ENCODE results near the gene ZNF771. TPM values are rescaled to one million over a fixed set of nuclear protein-coding genes. Genes with fewer than 3 reads are reported as not detected.
"Not testable (repeated sequence)": the region's sequence is repeated elsewhere in the genome, so short reads cannot be mapped to it uniquely, and the experiment has no call there.

Gene ZNF771
- total RNA-seq, 1 donor from 2014 or later = 4.6 TPM

- intact Hi-C loops (cut with micrococcal nuclease) = no loop called here
Observed at GRCh38 chr16:30429418-30429677, 21.9 kb downstream of the ZNF771 start.

GRCh38 chr16:30429678-30430427 lies 22.4 kb downstream of the ZNF771 start, which contains the start of gene DCTPP1:
DCTPP1 (minus strand) TSS chr16:30430030; CDS start chr16:30429980, 50 bp downstream.
- intact Hi-C loops (cut with micrococcal nuclease) = loop anchor here (1.0 to 5.0 kb wide), 7 partner anchors 12 to 198 kb away; partner anchors contain the start of genes ITGAL and SEPHS2

- intact Hi-C loops (cut with micrococcal nuclease) = loop anchor here (1.0 to 5.0 kb wide), 7 partner anchors 12 to 198 kb away; partner anchors contain the start of genes ITGAL and SEPHS2
Observed at GRCh38 chr16:30430428-30430970, 23.1 kb downstream of the ZNF771 start.

- intact Hi-C loops (cut with micrococcal nuclease) = loop anchor here (5.0 kb wide), 1 partner anchor 37 kb away; the partner anchor contains the start of gene ITGAL
Observed at GRCh38 chr16:30434852-30435251, 27.4 kb downstream of the ZNF771 start.

GRCh38 chr16:30437511-30438046 lies 30.2 kb downstream of the ZNF771 start:
- intact Hi-C loops (cut with micrococcal nuclease) = no loop called here

- intact Hi-C loops (cut with micrococcal nuclease) = no loop called here
Observed at GRCh38 chr16:30438835-30439234, 31.4 kb downstream of the ZNF771 start.

- intact Hi-C loops (cut with micrococcal nuclease) = no loop called here
Observed at GRCh38 chr16:30439720-30440348, 32.4 kb downstream of the ZNF771 start.

GRCh38 chr16:30443631-30444030 lies 36.2 kb downstream of the ZNF771 start:
- intact Hi-C loops (cut with micrococcal nuclease) = no loop called here

- intact Hi-C loops (cut with micrococcal nuclease) = loop anchor here (1.0 kb wide), 2 partner anchors 14 to 29 kb away; partner anchors contain the start of gene DCTPP1
Observed at GRCh38 chr16:30444231-30445148, 37.1 kb downstream of the ZNF771 start.

GRCh38 chr16:30445149-30445407 lies 37.7 kb downstream of the ZNF771 start:
- intact Hi-C loops (cut with micrococcal nuclease) = loop anchor here (1.0 kb wide), 2 partner anchors 15 to 28 kb away; partner anchors contain the start of gene DCTPP1

- intact Hi-C loops (cut with micrococcal nuclease) = loop anchor here (1.0 kb wide), 2 partner anchors 15 to 28 kb away; partner anchors contain the start of gene DCTPP1
Observed at GRCh38 chr16:30445408-30446202, 38.2 kb downstream of the ZNF771 start, which contains the start of gene SEPHS2. SEPHS2 (minus strand) TSS chr16:30445874; CDS start chr16:30445727, 147 bp downstream.

- intact Hi-C loops (cut with micrococcal nuclease) = no loop called here
Observed at GRCh38 chr16:30446203-30446595, 38.8 kb downstream of the ZNF771 start.

- intact Hi-C loops (cut with micrococcal nuclease) = no loop called here
Observed at GRCh38 chr16:30447512-30448226, 40.3 kb downstream of the ZNF771 start.

- intact Hi-C loops (cut with micrococcal nuclease) = no loop called here
Observed at GRCh38 chr16:30449116-30449435, 41.7 kb downstream of the ZNF771 start.

- intact Hi-C loops (cut with micrococcal nuclease) = not testable (repeated sequence)
Observed at GRCh38 chr16:30452709-30453580, 45.5 kb downstream of the ZNF771 start.

GRCh38 chr16:30456302-30456701 lies 48.9 kb downstream of the ZNF771 start:
- intact Hi-C loops (cut with micrococcal nuclease) = no loop called here

- intact Hi-C loops (cut with micrococcal nuclease) = no loop called here
Observed at GRCh38 chr16:30457256-30457655, 49.9 kb downstream of the ZNF771 start.

- intact Hi-C loops (cut with micrococcal nuclease) = loop anchor here (1.0 kb wide), 1 partner anchor 13 kb away; no protein-coding TSS in a partner anchor
Observed at GRCh38 chr16:30457743-30458560, 50.5 kb downstream of the ZNF771 start.

All from T-helper 2 cell treated with Interferon-gamma antibody and Interleukin-4, amounts not matched to agents 100 ng/mL and 5 ng/mL, for 36 hours (primary cell).